ENCODE measurements around the gene MOXD1. TPM values are rescaled to one million over a fixed set of nuclear protein-coding genes. Genes with fewer than 3 reads are reported as not detected.

The MOXD1 gene
- total and polyA plus RNA-seq, 2 of the 8 experiments (the other 6 are each of a cell fraction or from before 2014, with no cell fraction given): 1.6 to 3.5 TPM

DNA sequence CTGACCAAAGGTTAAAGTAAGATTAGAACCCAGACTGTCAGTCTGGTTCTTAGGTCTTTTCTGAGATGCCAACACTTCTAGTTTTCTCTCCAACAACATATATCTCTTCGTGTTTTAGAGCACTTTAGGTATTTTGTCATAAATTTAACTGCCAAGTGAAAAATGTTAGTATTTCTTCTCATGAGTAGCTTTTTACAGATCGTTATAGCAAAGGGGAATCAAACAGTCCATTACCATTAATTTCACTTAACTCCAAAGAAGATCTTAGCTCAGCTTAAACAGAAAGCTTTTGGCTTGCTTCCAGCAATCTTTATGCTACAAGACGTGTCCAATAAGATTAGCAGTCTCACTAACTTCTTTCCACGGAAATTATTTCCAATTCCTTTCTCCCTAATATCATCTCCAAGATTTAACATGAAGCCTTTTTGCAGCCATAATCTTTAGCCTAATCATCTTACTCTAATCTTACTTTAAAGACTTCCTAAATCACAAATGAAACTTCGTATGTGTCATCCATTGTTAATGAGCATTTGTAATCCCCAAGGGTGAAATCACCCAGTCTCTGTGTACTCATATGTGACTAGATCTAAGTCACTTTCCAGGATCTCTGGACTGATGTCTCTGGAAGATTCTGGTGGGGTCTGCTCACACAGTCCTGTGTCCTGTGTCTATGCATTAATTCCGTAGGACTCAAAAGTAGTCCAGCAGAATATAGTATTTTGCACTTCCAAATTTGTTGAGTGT, 38.7 kb downstream of the MOXD1 start:
- H3K27ac ChIP-seq (ENCODE audit: low read depth, low read length): no peak overlapping the region
- H2BK120ac ChIP-seq (replicated peaks; ENCODE audit: low read depth, low read length): no peak overlapping the region
- H4K8ac ChIP-seq (ENCODE audit: extremely low read depth, insufficient read depth, low read length): no peak overlapping the region
- no peak overlapping the region for H4K91ac ChIP-seq (replicated peaks; ENCODE audit: insufficient read length, low read length)
- no peak overlapping the region for H3K4me2 ChIP-seq (ENCODE audit: insufficient read depth in 1 of 2, low read depth in 2 of 2, low read length in 2 of 2)
- no peak for TF ChIP-seq CTBP2 (IDR thresholded peaks at IDR 0.05; ENCODE audit: borderline replicate concordance, insufficient read depth, insufficient read length, low read length)
- TF ChIP-seq, protein P1, sequence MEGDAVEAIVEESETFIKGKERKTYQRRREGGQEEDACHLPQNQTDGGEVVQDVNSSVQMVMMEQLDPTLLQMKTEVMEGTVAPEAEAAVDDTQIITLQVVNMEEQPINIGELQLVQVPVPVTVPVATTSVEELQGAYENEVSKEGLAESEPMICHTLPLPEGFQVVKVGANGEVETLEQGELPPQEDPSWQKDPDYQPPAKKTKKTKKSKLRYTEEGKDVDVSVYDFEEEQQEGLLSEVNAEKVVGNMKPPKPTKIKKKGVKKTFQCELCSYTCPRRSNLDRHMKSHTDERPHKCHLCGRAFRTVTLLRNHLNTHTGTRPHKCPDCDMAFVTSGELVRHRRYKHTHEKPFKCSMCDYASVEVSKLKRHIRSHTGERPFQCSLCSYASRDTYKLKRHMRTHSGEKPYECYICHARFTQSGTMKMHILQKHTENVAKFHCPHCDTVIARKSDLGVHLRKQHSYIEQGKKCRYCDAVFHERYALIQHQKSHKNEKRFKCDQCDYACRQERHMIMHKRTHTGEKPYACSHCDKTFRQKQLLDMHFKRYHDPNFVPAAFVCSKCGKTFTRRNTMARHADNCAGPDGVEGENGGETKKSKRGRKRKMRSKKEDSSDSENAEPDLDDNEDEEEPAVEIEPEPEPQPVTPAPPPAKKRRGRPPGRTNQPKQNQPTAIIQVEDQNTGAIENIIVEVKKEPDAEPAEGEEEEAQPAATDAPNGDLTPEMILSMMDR (IDR thresholded peaks at IDR 0.05; ENCODE audit: control extremely low read depth in 1 of 3, insufficient read depth in 1 of 3, low read depth in 1 of 3, low read length in 3 of 3): no peak
- TF ChIP-seq CBX5 (IDR thresholded peaks at IDR 0.05; ENCODE audit: low read depth, low read length): no peak
- TF ChIP-seq CREB1 (IDR thresholded peaks at IDR 0.05): no peak
- no peak for TF ChIP-seq YY1 (IDR thresholded peaks at IDR 0.05; ENCODE audit: low read depth, low read length)
- no peak for TF ChIP-seq RFX5 (IDR thresholded peaks at IDR 0.05; ENCODE audit: borderline replicate concordance, low read depth, low read length)
- no peak for TF ChIP-seq SIX5 (IDR thresholded peaks at IDR 0.05; ENCODE audit: low read depth, low read length)
- no peaks in the 10 kb centered on the region for H3K27me3 ChIP-seq (replicated peaks in 1 of 4; ENCODE audit: control insufficient read depth in 3 of 4, extremely low read depth in 1 of 4, insufficient read depth in 3 of 4, low read length in 3 of 4)
- H4K20me1 ChIP-seq (replicated peaks in 1 of 2; ENCODE audit: control insufficient read depth in 1 of 2, insufficient read depth in 2 of 2, low read length in 2 of 2): no peaks in the 10 kb centered on the region
- H2AFZ ChIP-seq (ENCODE audit: low read length): no peak overlapping the region
- no peaks in the 10 kb centered on the region for H3K79me2 ChIP-seq (ENCODE audit: control insufficient read depth in 1 of 2, insufficient read depth in 2 of 2, low read length in 2 of 2)
- no peak for DNase-seq (ENCODE audit: low read depth in 1 of 2, low spot score in 2 of 2)
- no peak overlapping the region for H2BK20ac ChIP-seq (ENCODE audit: low read length)
- no peak overlapping the region for H2BK15ac ChIP-seq (ENCODE audit: low read length)
- H3K4me1 ChIP-seq (replicated peaks in 1 of 4; ENCODE audit: control insufficient read depth in 3 of 4, insufficient read depth in 4 of 4, low read length in 3 of 4): no peaks in the 10 kb centered on the region
- no peak overlapping the region for H3K9ac ChIP-seq (replicated peaks in 1 of 4; ENCODE audit: extremely low read depth in 1 of 4, low read depth in 3 of 4, low read length in 3 of 4)
- 84% methylated on average over 6 of the region's 6 CpGs; no CpG with 5 or more reads in 1 of the 2 experiments for WGBS, 2 experiments (ENCODE audit: extremely low coverage in 1 of 2, insufficient coverage in 1 of 2, insufficient read length in 1 of 2, insufficient replicate concordance in 2 of 2, low coverage in 1 of 2, low lambda C conversion rate in 2 of 2, missing lambda C conversion rate in 1 of 2)
- no peaks in the 10 kb centered on the region for H3K9me3 ChIP-seq (ENCODE audit: insufficient read depth in 2 of 2, low read depth in 1 of 2, low read length in 1 of 2)
- no peaks in the 10 kb centered on the region for H3K36me3 ChIP-seq (ENCODE audit: control insufficient read depth in 2 of 4, insufficient read depth in 4 of 4, low read length in 3 of 4)
- H3K4ac ChIP-seq (replicated peaks; ENCODE audit: insufficient read length, low read depth, low read length): no peak overlapping the region
- H3K79me1 ChIP-seq (ENCODE audit: low read depth, low read length): no peaks in the 10 kb centered on the region
- no peak overlapping the region for H3K4me3 ChIP-seq (ENCODE audit: extremely low read depth in 1 of 4, insufficient read depth in 2 of 4, low read depth in 3 of 4, low read length in 4 of 4)
- H3K23me2 ChIP-seq (ENCODE audit: low read depth, low read length): no peaks in the 10 kb centered on the region
- no peak overlapping the region for H3K18ac ChIP-seq (ENCODE audit: extremely low read depth, low read length)
- no peak for FAIRE-seq
- H3K23ac ChIP-seq (ENCODE audit: insufficient read length): no peak overlapping the region
- no peak overlapping the region for H3K56ac ChIP-seq (replicated peaks; ENCODE audit: insufficient read length, low read depth, low read length)
- H2BK5ac ChIP-seq (ENCODE audit: low read depth, low read length): no peak overlapping the region
- ChIA-PET POLR2A (ENCODE audit: partially characterized antibody) (no interaction called here), CTCF (ENCODE audit: partially characterized antibody) (interaction anchor here (0.6 to 0.9 kb wide), 4 partner anchors 12 to 373 kb away, joined by 3 read pairs; no protein-coding TSS in a partner anchor)
- H4K5ac ChIP-seq (ENCODE audit: insufficient read length, low read depth, low read length): no peak overlapping the region
- no peak overlapping the region for H3K14ac ChIP-seq (ENCODE audit: insufficient read length)
- H2BK12ac ChIP-seq (ENCODE audit: low read depth, low read length): no peak overlapping the region
- H2AK5ac ChIP-seq (ENCODE audit: low read depth, low read length): no peak overlapping the region
